ENCODE data around the gene DIRAS3.
"Not testable (repeated sequence)": the region's sequence is repeated elsewhere in the genome, so short reads cannot be mapped to it uniquely, and the experiment has no call there.

DIRAS3 gene

GRCh38 chr1:68024635-68025338 is 25.6 kb downstream of the DIRAS3 start:
- Histone ChIP-seq H3K4me1 (ENCODE audit: control insufficient read depth, insufficient read depth, low read length) (no peaks in the 10 kb centered on the region), H3K9ac (ENCODE audit: low read length in 2 of 2) (no peak overlapping the region), H3K27me3 (ENCODE audit: control insufficient read depth in 1 of 2, insufficient read depth in 2 of 2, low read length in 2 of 2) (no peaks in the 10 kb centered on the region), H3K4me3 (ENCODE audit: low read length in 2 of 2) (no peak overlapping the region), H3K27ac (ENCODE audit: low read length) (no peak overlapping the region), H3K9me3 (ENCODE audit: control insufficient read depth in 2 of 2, low read length in 2 of 2) (no peaks in the 10 kb centered on the region), H3K36me3 (ENCODE audit: control insufficient read depth in 2 of 2, insufficient read depth in 2 of 2, low read length in 2 of 2) (no peaks in the 10 kb centered on the region)

GRCh38 chr1:68016381-68016780 is 34.0 kb downstream of the DIRAS3 start:
- no peak overlapping the region for H3K4me3 ChIP-seq (ENCODE audit: low read length in 2 of 2)
- H3K27ac ChIP-seq (ENCODE audit: low read length): no peak overlapping the region
- H3K27me3 ChIP-seq (ENCODE audit: control insufficient read depth in 1 of 2, insufficient read depth in 2 of 2, low read length in 2 of 2): no peaks in the 10 kb centered on the region
- no peaks in the 10 kb centered on the region for H3K36me3 ChIP-seq (ENCODE audit: control insufficient read depth in 2 of 2, insufficient read depth in 2 of 2, low read length in 2 of 2)
- no peaks in the 10 kb centered on the region for H3K4me1 ChIP-seq (ENCODE audit: control insufficient read depth, insufficient read depth, low read length)
- no peaks in the 10 kb centered on the region for H3K9me3 ChIP-seq (ENCODE audit: control insufficient read depth in 2 of 2, low read length in 2 of 2)
- H3K9ac ChIP-seq (ENCODE audit: low read length in 2 of 2): no peak overlapping the region

- Histone ChIP-seq H3K4me3 (ENCODE audit: low read length in 2 of 2) (no peak overlapping the region), H3K9me3 (ENCODE audit: control insufficient read depth in 2 of 2, low read length in 2 of 2) (no peaks in the 10 kb centered on the region), H3K27ac (ENCODE audit: low read length) (no peak overlapping the region), H3K36me3 (ENCODE audit: control insufficient read depth in 2 of 2, insufficient read depth in 2 of 2, low read length in 2 of 2) (no peaks in the 10 kb centered on the region), H3K27me3 (ENCODE audit: control insufficient read depth in 1 of 2, insufficient read depth in 2 of 2, low read length in 2 of 2) (no peaks in the 10 kb centered on the region), H3K4me1 (ENCODE audit: control insufficient read depth, insufficient read depth, low read length) (no peaks in the 10 kb centered on the region), H3K9ac (ENCODE audit: low read length in 2 of 2) (no peak overlapping the region)
These were observed 34.5 kb downstream of the DIRAS3 start for GRCh38 chr1:68015971-68016370.

- no peak overlapping the region for H3K4me3 ChIP-seq (ENCODE audit: low read length in 2 of 2)
- no peak overlapping the region for H3K27ac ChIP-seq (ENCODE audit: low read length)
- H3K9me3 ChIP-seq (ENCODE audit: control insufficient read depth in 2 of 2, low read length in 2 of 2): no peaks in the 10 kb centered on the region
- H3K4me1 ChIP-seq (ENCODE audit: control insufficient read depth, insufficient read depth, low read length): no peaks in the 10 kb centered on the region
- no peaks in the 10 kb centered on the region for H3K36me3 ChIP-seq (ENCODE audit: control insufficient read depth in 2 of 2, insufficient read depth in 2 of 2, low read length in 2 of 2)
- H3K9ac ChIP-seq (ENCODE audit: low read length in 2 of 2): no peak overlapping the region
- H3K27me3 ChIP-seq (ENCODE audit: control insufficient read depth in 1 of 2, insufficient read depth in 2 of 2, low read length in 2 of 2): no peaks in the 10 kb centered on the region
These were observed 35.1 kb downstream of the DIRAS3 start for GRCh38 chr1:68015369-68015768.

GRCh38 chr1:68013351-68013750 is 37.1 kb downstream of the DIRAS3 start:
- H3K4me1 ChIP-seq (ENCODE audit: control insufficient read depth, insufficient read depth, low read length): no peaks in the 10 kb centered on the region
- no peak overlapping the region for H3K9ac ChIP-seq (ENCODE audit: low read length in 2 of 2)
- no peak overlapping the region for H3K27ac ChIP-seq (ENCODE audit: low read length)
- no peaks in the 10 kb centered on the region for H3K27me3 ChIP-seq (ENCODE audit: control insufficient read depth in 1 of 2, insufficient read depth in 2 of 2, low read length in 2 of 2)
- no peak overlapping the region for H3K4me3 ChIP-seq (ENCODE audit: low read length in 2 of 2)
- H3K36me3 ChIP-seq (ENCODE audit: control insufficient read depth in 2 of 2, insufficient read depth in 2 of 2, low read length in 2 of 2): no peaks in the 10 kb centered on the region
- H3K9me3 ChIP-seq (ENCODE audit: control insufficient read depth in 2 of 2, low read length in 2 of 2): no peaks in the 10 kb centered on the region

GRCh38 chr1:68011657-68012375 is 38.6 kb downstream of the DIRAS3 start:
- Histone ChIP-seq H3K36me3 (ENCODE audit: control insufficient read depth in 2 of 2, insufficient read depth in 2 of 2, low read length in 2 of 2) (no peaks in the 10 kb centered on the region), H3K27me3 (ENCODE audit: control insufficient read depth in 1 of 2, insufficient read depth in 2 of 2, low read length in 2 of 2) (no peaks in the 10 kb centered on the region), H3K27ac (ENCODE audit: low read length) (no peak overlapping the region), H3K4me3 (ENCODE audit: low read length in 2 of 2) (no peak overlapping the region), H3K4me1 (ENCODE audit: control insufficient read depth, insufficient read depth, low read length) (no peaks in the 10 kb centered on the region), H3K9me3 (ENCODE audit: control insufficient read depth in 2 of 2, low read length in 2 of 2) (no peaks in the 10 kb centered on the region), H3K9ac (ENCODE audit: low read length in 2 of 2) (no peak overlapping the region)

- no peaks in the 10 kb centered on the region for H3K27me3 ChIP-seq (ENCODE audit: control insufficient read depth in 1 of 2, insufficient read depth in 2 of 2, low read length in 2 of 2)
- H3K4me3 ChIP-seq (ENCODE audit: low read length in 2 of 2): no peak overlapping the region
- H3K9ac ChIP-seq (ENCODE audit: low read length in 2 of 2): no peak overlapping the region
- no peaks in the 10 kb centered on the region for H3K9me3 ChIP-seq (ENCODE audit: control insufficient read depth in 2 of 2, low read length in 2 of 2)
- H3K27ac ChIP-seq (ENCODE audit: low read length): no peak overlapping the region
- H3K4me1 ChIP-seq (ENCODE audit: control insufficient read depth, insufficient read depth, low read length): no peaks in the 10 kb centered on the region
- H3K36me3 ChIP-seq (ENCODE audit: control insufficient read depth in 2 of 2, insufficient read depth in 2 of 2, low read length in 2 of 2): no peaks in the 10 kb centered on the region
These were observed 39.9 kb downstream of the DIRAS3 start for GRCh38 chr1:68010543-68010942.

- H3K9me3 ChIP-seq (ENCODE audit: control insufficient read depth in 2 of 2, low read length in 2 of 2): no peaks in the 10 kb centered on the region
- no peaks in the 10 kb centered on the region for H3K27me3 ChIP-seq (ENCODE audit: control insufficient read depth in 1 of 2, insufficient read depth in 2 of 2, low read length in 2 of 2)
These were observed 40.3 kb downstream of the DIRAS3 start for GRCh38 chr1:68010090-68010489.

GRCh38 chr1:68003626-68004025 is 46.8 kb downstream of the DIRAS3 start:
- H3K27me3 ChIP-seq (ENCODE audit: control insufficient read depth in 1 of 2, insufficient read depth in 2 of 2, low read length in 2 of 2): not testable (repeated sequence)

More at GRCh38 chr1:68010090-68010489, 40.3 kb downstream of the DIRAS3 start:
- no peaks in the 10 kb centered on the region for H3K4me1 ChIP-seq (ENCODE audit: control insufficient read depth, insufficient read depth, low read length)
- no peak overlapping the region for H3K4me3 ChIP-seq (ENCODE audit: low read length in 2 of 2)
- H3K9ac ChIP-seq (ENCODE audit: low read length in 2 of 2): no peak overlapping the region
- H3K27ac ChIP-seq (ENCODE audit: low read length): no peak overlapping the region
- no peaks in the 10 kb centered on the region for H3K36me3 ChIP-seq (ENCODE audit: control insufficient read depth in 2 of 2, insufficient read depth in 2 of 2, low read length in 2 of 2)

GRCh38 chr1:68000191-68000590 is 50.2 kb downstream of the DIRAS3 start:
- Histone ChIP-seq H3K27ac (ENCODE audit: low read length) (no peak overlapping the region), H3K9ac (ENCODE audit: low read length in 2 of 2) (no peak overlapping the region), H3K36me3 (ENCODE audit: control insufficient read depth in 2 of 2, insufficient read depth in 2 of 2, low read length in 2 of 2) (no peaks in the 10 kb centered on the region), H3K27me3 (ENCODE audit: control insufficient read depth in 1 of 2, insufficient read depth in 2 of 2, low read length in 2 of 2) (no peaks in the 10 kb centered on the region), H3K4me1 (ENCODE audit: control insufficient read depth, insufficient read depth, low read length) (no peaks in the 10 kb centered on the region), H3K9me3 (ENCODE audit: control insufficient read depth in 2 of 2, low read length in 2 of 2) (peaks cover 4 to 6% of the 10 kb centered on the region in 2 donors), H3K4me3 (ENCODE audit: low read length in 2 of 2) (no peak overlapping the region)

More at GRCh38 chr1:68003626-68004025, 46.8 kb downstream of the DIRAS3 start:
- not testable (repeated sequence) for H3K9ac ChIP-seq (ENCODE audit: low read length in 2 of 2); H3K27ac ChIP-seq (ENCODE audit: low read length); H3K4me3 ChIP-seq (ENCODE audit: low read length in 2 of 2); H3K9me3 ChIP-seq (ENCODE audit: control insufficient read depth in 2 of 2, low read length in 2 of 2); H3K36me3 ChIP-seq (ENCODE audit: control insufficient read depth in 2 of 2, insufficient read depth in 2 of 2, low read length in 2 of 2); H3K4me1 ChIP-seq (ENCODE audit: control insufficient read depth, insufficient read depth, low read length)

- Histone ChIP-seq H3K27ac (ENCODE audit: low read length) (no peak overlapping the region), H3K9ac (ENCODE audit: low read length in 2 of 2) (no peak overlapping the region), H3K9me3 (ENCODE audit: control insufficient read depth in 2 of 2, low read length in 2 of 2) (peaks cover 5 to 8% of the 10 kb centered on the region in 2 donors), H3K27me3 (ENCODE audit: control insufficient read depth in 1 of 2, insufficient read depth in 2 of 2, low read length in 2 of 2) (no peaks in the 10 kb centered on the region), H3K4me3 (ENCODE audit: low read length in 2 of 2) (no peak overlapping the region), H3K4me1 (ENCODE audit: control insufficient read depth, insufficient read depth, low read length) (no peaks in the 10 kb centered on the region), H3K36me3 (ENCODE audit: control insufficient read depth in 2 of 2, insufficient read depth in 2 of 2, low read length in 2 of 2) (no peaks in the 10 kb centered on the region)
These were observed 52.7 kb downstream of the DIRAS3 start for GRCh38 chr1:67997746-67998145.

All from stomach smooth muscle (tissue), 2 donors.